DMS79 treated with DMSO at 0.1 percent for 48 hours (cell line): ENCODE data around the gene ACVR1B.
A peak's percentile ranks its signal among the peaks of the same experiment; 100 is the strongest.

ENCODE experiments used
- DNase-seq: peaks from one replicate; lab custom pipeline; 2025; lab: John Stamatoyannopoulos, UW

Gene ACVR1B

GRCh38 chr12:51951199-51951842, at the start of gene ACVR1B:
Gene ACVR1B (plus strand): TSS chr12:51951699. CDS start chr12:51951744, 45 bp downstream.
- DNase-seq, result peak; percentile 35

DNA sequence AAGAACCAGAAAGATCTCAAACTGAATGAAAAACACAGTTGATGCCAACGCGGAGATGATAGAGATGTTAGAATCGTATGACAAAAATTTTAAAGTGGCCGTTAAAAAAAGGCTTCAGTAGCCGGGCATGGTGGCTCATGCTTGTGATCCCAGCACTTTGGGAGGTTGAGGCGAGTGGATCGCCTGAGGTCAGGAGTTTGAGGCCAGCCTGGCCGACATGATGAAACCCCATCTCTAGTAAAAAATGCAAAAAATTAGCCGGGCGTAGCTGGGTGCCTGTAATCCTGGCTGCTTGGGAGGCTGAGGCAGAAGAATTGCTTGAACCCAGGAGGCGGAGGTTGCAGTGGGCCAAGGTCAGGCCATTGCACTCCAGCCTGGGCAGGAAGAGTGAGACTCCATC, 49.6 kb upstream of the ACVR1B start:
- no peak for DNase-seq

DNA sequence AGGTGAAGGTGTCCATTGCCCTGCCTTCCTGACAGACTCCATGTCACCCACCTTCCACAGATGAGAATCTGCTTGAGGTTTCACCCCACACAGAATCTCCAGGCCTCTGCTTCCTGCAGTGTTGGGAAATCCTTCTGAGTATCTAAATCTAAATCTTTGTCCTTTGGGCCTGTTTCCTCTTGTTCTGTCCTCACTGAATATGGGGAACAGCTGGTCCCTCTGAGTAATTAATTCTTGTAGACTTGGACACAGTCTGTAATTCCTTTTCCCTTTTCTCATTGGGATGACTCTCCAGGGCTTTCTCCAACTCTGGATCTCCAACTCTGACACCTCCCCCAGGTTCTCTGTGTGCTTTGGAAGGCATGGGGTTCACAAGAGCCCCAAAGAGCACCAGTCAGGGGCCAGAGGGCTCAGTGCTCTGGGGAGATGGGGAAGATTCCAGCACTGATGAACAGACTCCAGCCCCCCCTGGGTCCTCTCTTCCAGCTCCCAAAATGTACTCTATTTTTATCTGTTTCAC, 46.5 kb upstream of the ACVR1B start:
- no peak for DNase-seq

DNA sequence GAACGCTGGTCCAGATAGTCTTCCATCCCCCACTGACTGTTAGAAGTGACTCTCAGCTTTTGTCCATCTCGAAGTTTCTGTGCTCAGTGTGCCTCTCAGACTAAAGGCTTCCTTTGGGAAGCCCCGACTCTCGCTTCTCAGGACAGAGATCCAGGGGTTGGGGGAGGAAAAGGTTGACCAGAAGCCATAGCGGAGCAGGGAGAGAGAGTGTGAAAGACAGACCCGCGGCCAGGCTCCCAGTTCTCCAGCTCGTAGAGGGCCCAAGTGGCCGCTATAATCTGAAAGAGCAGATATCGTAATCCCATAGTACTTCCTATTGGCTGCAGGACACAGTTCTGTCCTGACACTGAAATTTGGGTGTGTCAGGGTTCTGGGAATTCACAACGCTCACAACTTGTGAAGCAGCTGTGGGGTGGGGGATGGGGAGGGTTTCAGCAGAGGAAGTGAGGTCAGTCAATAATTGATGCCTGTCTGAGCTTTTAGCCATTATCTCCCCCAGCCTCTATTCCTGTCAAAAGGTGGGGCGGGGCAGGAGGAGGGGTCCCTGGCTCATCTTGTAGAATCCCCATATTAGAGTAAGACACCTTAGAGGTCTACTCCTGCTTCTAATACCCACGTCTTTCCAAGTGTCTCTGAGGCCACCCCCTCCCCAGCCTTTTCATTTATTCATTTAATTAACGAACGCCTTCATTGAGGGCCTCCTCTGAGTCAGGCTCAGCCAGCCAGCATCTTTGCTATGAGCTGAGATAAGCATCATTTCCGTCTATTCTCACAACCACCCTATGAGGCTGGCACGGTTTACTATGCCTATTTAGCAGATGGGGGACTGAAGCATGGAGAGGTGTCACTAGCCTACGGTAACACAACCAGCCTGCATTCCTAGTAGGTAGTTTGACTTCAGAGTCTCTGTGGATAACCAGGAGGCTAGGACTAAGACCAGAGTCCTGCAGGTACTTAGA, 45.7 kb upstream of the ACVR1B start:
- DNase-seq, result no peak

DNA sequence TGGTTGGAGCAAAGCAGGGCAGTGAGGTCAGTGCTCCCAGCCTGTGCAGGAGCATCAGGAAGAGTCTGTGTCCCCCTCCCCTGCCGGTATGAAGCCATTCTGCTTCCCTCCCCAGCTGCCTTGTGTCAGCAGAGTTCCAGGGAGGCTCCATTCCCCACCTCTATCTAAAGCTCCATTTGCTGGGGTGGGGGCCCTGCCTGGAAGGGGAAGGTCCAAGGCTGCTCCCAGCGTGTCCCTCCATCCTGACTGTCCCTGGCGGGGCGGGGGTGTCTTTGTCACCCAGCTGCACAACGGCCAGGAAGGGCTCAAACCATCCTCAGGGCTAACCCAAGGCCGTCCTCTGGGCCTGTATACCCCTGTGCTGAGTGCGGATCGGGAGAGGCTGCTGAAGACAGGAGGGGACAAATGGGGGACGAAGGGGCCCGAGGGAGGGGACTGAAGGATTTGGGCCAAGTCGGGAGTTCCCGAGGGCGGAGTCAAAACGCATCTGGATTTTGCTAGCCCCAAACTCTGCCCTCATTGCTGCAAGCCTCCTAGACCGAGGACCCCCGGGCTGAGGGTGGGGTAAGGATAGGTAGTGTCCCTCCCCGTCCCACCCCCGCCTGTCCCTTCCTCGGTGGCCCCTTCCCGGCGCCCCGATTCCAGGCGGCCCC, 44.9 kb upstream of the ACVR1B start:
- no peak for DNase-seq

- no peak for DNase-seq
These were observed 44.2 kb upstream of the ACVR1B start, which contains the start of gene ACVRL1 for GRCh38 chr12:51907083-51907855. Gene ACVRL1 (plus strand): TSS chr12:51907504. CDS start chr12:51912475, 4,971 bp downstream.

- DNase-seq, result no peak
These were observed 43.6 kb upstream of the ACVR1B start for GRCh38 chr12:51907856-51908425.

GRCh38 chr12:51908876-51909592, 42.5 kb upstream of the ACVR1B start:
- no peak for DNase-seq

DNA sequence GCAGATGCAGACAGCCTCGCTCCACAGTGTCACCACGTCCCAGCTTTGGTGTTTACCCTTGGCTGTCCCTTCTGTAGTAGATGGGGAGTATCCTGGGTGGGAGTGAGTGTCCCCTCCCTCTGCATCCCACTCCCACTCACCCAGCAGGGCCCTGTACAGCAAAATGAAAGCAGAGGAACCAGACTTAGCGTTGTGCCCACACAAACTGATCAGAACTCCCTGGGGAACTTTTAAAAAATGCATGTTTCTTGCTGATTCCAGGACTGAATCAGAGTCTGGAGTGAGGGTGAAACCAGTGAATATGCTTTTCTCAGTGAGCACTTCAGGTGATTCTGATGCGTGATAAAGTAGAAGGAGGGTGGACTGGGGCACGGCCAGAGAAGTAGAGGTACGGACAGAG, 41.3 kb upstream of the ACVR1B start:
- no peak for DNase-seq

DNA sequence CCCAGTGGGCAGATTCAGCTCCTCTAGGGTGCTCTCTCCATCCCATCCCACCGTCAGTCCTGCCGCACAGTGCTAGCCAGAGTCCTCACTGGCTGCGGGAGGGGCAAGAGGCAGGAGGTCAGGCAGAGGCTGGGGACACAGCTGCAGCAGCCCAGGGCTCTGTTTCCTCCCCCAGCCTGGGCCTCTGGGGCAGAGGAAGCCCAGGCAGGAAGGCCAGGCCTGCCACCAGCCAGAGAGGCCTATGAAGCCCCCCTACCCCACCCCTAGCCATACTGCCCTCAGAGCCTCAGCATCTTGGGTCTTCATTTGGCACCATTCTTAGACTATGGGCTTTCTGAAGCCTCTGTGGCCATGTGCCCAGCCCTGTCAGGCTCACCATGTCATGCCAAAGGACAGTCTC, 40.8 kb upstream of the ACVR1B start:
- DNase-seq, result no peak

- DNase-seq, result no peak
These were observed 40.2 kb upstream of the ACVR1B start for GRCh38 chr12:51911307-51911706.

GRCh38 chr12:51911788-51912711, 39.4 kb upstream of the ACVR1B start:
- DNase-seq, result no peak

DNA sequence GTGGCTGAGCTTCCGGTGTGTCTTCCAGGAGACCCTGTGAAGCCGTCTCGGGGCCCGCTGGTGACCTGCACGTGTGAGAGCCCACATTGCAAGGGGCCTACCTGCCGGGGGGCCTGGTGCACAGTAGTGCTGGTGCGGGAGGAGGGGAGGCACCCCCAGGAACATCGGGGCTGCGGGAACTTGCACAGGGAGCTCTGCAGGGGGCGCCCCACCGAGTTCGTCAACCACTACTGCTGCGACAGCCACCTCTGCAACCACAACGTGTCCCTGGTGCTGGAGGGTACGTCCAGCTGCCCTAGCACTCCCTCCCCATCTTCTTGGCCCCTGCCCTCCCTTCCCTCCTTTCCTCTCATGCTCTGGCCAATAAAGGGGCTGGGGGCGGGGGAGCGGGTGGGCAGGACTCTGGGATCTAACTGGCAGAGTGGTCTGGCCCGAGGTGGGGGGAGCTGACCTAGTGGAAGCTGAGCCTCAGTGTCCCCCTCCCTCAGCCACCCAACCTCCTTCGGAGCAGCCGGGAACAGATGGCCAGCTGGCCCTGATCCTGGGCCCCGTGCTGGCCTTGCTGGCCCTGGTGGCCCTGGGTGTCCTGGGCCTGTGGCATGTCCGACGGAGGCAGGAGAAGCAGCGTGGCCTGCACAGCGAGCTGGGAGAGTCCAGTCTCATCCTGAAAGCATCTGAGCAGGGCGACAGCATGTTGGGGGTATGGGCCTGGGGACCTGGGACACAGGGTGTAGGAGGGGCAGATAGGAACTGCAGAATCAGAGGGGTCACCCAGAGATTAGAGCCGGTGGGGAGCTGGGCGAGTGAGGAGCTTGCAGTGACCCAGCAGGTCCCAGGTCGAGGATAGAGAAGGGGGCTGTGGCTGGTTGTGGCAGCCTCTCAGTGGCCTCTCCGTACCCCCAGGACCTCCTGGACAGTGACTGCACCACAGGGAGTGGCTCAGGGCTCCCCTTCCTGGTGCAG, 38.1 kb upstream of the ACVR1B start:
- no peak for DNase-seq

DNA sequence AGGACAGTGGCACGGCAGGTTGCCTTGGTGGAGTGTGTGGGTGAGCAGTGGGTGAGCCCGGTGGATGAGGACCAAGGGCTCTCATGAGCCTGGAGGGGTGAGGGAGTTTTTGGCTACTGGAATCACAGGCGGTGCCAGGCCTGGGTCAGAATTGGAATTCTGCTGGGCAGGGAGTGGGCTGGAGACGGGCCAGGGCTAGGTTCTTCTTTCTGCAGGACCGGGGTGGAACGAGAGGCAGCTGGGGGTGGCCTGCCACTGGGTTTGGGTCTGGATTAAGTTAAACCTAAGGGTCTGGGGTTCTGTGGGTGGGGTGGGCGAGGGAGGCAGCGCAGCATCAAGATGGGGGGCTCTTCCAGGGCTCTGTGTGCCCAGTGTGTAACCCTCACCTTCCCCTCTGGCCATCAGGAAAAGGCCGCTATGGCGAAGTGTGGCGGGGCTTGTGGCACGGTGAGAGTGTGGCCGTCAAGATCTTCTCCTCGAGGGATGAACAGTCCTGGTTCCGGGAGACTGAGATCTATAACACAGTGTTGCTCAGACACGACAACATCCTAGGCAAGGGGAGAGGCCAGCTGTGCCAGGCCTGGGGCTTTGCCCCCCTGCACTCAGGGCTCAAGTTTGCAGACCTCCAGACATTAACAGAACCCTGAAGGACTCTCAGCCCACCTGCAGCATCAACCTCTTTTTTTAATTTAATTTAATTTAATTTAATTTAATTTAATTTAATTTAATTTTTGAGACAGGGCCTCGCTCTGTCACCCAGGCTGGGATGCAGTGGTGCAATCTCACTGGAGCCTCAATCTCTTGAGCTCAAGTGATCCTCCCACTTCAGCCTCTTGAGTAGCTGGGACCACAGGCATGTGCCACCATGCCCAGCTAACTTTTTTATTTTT, 37.2 kb upstream of the ACVR1B start:
- DNase-seq, result no peak

GRCh38 chr12:51915003-51915625, 36.4 kb upstream of the ACVR1B start:
- DNase-seq, result no peak

GRCh38 chr12:51915951-51916350, 35.5 kb upstream of the ACVR1B start:
- DNase-seq, result no peak
